ENCODE measurements around the gene KIF23. TPM values are rescaled to one million over a fixed set of nuclear protein-coding genes. Genes with fewer than 3 reads are reported as not detected.

KIF23 gene
- total RNA-seq, 1 experiment from 2014 or later = 100 TPM

DNA sequence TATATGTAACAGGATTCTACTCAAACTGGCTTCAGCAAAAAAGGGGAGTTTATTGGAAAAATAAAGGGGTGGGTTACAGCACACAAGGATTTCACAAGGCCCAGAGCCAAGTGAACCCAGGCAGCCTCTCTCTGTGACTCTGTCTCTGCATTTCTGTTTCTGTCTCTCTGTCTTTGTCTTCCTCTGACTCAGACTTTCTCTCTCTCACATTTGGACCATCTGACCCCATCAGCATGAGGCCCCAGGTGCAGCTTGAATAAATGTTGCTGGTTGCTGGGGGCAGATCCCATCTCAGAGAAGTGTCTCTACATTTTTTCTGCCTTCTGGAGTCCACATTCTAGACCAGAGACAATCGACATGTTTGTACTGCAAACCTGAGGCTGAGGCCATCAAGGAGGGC is 83.5 kb downstream of the KIF23 start:
- CTCF ChIA-PET = no interaction called here
- Histone ChIP-seq H3F3A (ENCODE audit: insufficient read depth, low read depth) (no peaks in the 10 kb centered on the region), H3K36me3 (ENCODE audit: low read depth) (no peaks in the 10 kb centered on the region), H3K27me3 (ENCODE audit: insufficient read depth, low read depth) (no peaks in the 10 kb centered on the region), H3K27ac (no peak overlapping the region), H3K9me3 (ENCODE audit: insufficient read depth, low read depth) (no peaks in the 10 kb centered on the region), H3K79me2 (ENCODE audit: low read depth) (no peaks in the 10 kb centered on the region), H3K4me1 (replicated peaks; ENCODE audit: insufficient read depth) (no peaks in the 10 kb centered on the region), H3K4me3 (no peak overlapping the region), H4K20me1 (ENCODE audit: insufficient read depth) (no peaks in the 10 kb centered on the region), H3K4me2 (no peak overlapping the region), H3K9me2 (ENCODE audit: insufficient read depth) (no peaks in the 10 kb centered on the region), H2AFZ (no peak overlapping the region)
- no peak for DNase-seq
- BruUV-seq (replicated peaks) = no TSS peak
- POLR2A ChIA-PET (ENCODE audit: unreplicated experiment) = no interaction called here
- no peak for TF ChIP-seq EZH2 (IDR thresholded peaks at IDR 0.05; ENCODE audit: low read depth)
- TF ChIP-seq, protein P1, sequence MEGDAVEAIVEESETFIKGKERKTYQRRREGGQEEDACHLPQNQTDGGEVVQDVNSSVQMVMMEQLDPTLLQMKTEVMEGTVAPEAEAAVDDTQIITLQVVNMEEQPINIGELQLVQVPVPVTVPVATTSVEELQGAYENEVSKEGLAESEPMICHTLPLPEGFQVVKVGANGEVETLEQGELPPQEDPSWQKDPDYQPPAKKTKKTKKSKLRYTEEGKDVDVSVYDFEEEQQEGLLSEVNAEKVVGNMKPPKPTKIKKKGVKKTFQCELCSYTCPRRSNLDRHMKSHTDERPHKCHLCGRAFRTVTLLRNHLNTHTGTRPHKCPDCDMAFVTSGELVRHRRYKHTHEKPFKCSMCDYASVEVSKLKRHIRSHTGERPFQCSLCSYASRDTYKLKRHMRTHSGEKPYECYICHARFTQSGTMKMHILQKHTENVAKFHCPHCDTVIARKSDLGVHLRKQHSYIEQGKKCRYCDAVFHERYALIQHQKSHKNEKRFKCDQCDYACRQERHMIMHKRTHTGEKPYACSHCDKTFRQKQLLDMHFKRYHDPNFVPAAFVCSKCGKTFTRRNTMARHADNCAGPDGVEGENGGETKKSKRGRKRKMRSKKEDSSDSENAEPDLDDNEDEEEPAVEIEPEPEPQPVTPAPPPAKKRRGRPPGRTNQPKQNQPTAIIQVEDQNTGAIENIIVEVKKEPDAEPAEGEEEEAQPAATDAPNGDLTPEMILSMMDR (conservative IDR thresholded peaks at IDR 0.05) = no peak
- intact Hi-C loops (cut with micrococcal nuclease; ENCODE audit: unreplicated experiment) = no loop called here

Other genes with a start within 250 kb of the KIF23 start
- 4.9 and 5.1 TPM in 2 replicates for gene PAQR5, start 115.4 kb upstream of the KIF23 start, total RNA-seq (2021)
- gene RPLP1, start 38.5 kb downstream of the KIF23 start, total RNA-seq (2021) = 1,651 and 3,001 TPM in 2 replicates